WTC11 (cell line): ENCODE results near the gene AKAP8. TPM values are rescaled to one million over a fixed set of nuclear protein-coding genes. Genes with fewer than 3 reads are reported as not detected.

ENCODE experiments used
- ATAC-seq: fragments of 200-7000 bp; cut with Tn5 transposase; 2 replicates; pipeline ENCODE4 v1.10.0; 2021; ENCODE audit warnings: mild to moderate bottlenecking, moderate library complexity
- CTCF ChIA-PET: fragments of 300-600 bp; sonication (Branson Sonifier 250); formaldehyde crosslinking; loops from one replicate; lab custom pipeline; 2021; ENCODE audit warnings: antibody characterized with exemption; lab: Charles Lee
- POLR2A ChIA-PET: fragments of 350-600 bp; sonication (Branson Sonifier 250); formaldehyde crosslinking; loops from one replicate; lab custom pipeline; 2021; ENCODE audit warnings: antibody characterized with exemption; lab: Charles Lee
- DNase-seq: peaks from one replicate; pipeline ENCODE4 v3.0.0; 2021; ENCODE audit warnings: low spot score
- H3K27ac Mint-ChIP-seq: 2 replicates; pipeline ENCODE4 v1.8.0; 2021; ENCODE audit warnings: mixed read lengths
- H3K27me3 Mint-ChIP-seq: 2 replicates; pipeline ENCODE4 v1.8.0; 2021; ENCODE audit warnings: low read depth, mild to moderate bottlenecking, moderate library complexity, mixed read lengths
- H3K36me3 Mint-ChIP-seq: 2 replicates; pipeline ENCODE4 v1.8.0; 2021; ENCODE audit warnings: mixed read lengths
- H3K4me1 Mint-ChIP-seq: 2 replicates; pipeline ENCODE4 v1.8.0; 2022; ENCODE audit warnings: mixed read lengths
- H3K4me3 Mint-ChIP-seq: 2 replicates; pipeline ENCODE4 v1.8.0; 2021; ENCODE audit warnings: mild to moderate bottlenecking, moderate library complexity, mixed read lengths
- H3K9me3 Mint-ChIP-seq: 2 replicates; pipeline ENCODE4 v1.8.0; 2021; ENCODE audit warnings: mixed read lengths
- CREM ChIP-seq: sonication (generic); formaldehyde crosslinking; IDR thresholded peaks from 2 replicates; pipeline ENCODE4 v1.8.1; 2022; ENCODE audit warnings: mild to moderate bottlenecking, missing genetic modification reagents, moderate library complexity
- EMX1 ChIP-seq: fragments of 250-450 bp; sonication (Bioruptor Pico); IDR thresholded peaks from 2 replicates; pipeline ENCODE4 v1.8.0; 2021; ENCODE audit warnings: mild to moderate bottlenecking
- FOXJ3 ChIP-seq: sonication (generic); formaldehyde crosslinking; IDR thresholded peaks from 2 replicates; pipeline ENCODE4 v1.9.0; 2021; ENCODE audit warnings: missing genetic modification reagents, mild to moderate bottlenecking, borderline replicate concordance
- IRF2 ChIP-seq: sonication (generic); formaldehyde crosslinking; IDR thresholded peaks from 2 replicates; pipeline ENCODE4 v1.8.0; 2022; ENCODE audit warnings: low read depth, missing genetic modification reagents, borderline replicate concordance
- JUN ChIP-seq: sonication (generic); formaldehyde crosslinking; IDR thresholded peaks from 2 replicates; pipeline ENCODE4 v1.8.0; 2023; ENCODE audit warnings: mild to moderate bottlenecking, missing genetic modification reagents
- NR2C2 ChIP-seq: sonication (generic); formaldehyde crosslinking; IDR thresholded peaks from 2 replicates; pipeline ENCODE4 v1.8.0; 2022; ENCODE audit warnings: mild to moderate bottlenecking, missing genetic modification reagents
- OVOL2 ChIP-seq: fragments of 250-450 bp; sonication (Bioruptor Pico); IDR thresholded peaks from 2 replicates; pipeline ENCODE4 v1.9.0; 2021; ENCODE audit warnings: mild to moderate bottlenecking, borderline replicate concordance
- ZNF121 ChIP-seq: sonication (generic); formaldehyde crosslinking; IDR thresholded peaks from 2 replicates; pipeline ENCODE4 v1.8.0; 2023; ENCODE audit warnings: missing genetic modification reagents
- ZNF138 ChIP-seq: sonication (generic); formaldehyde crosslinking; conservative IDR thresholded peaks from 2 replicates; pipeline ENCODE4 v1.8.1; 2022; ENCODE audit warnings: mild to moderate bottlenecking, moderate library complexity, missing genetic modification reagents
- ZNF219 ChIP-seq: sonication (generic); formaldehyde crosslinking; IDR thresholded peaks from 2 replicates; pipeline ENCODE4 v1.8.0; 2023; ENCODE audit warnings: missing genetic modification reagents, mild to moderate bottlenecking, borderline replicate concordance
- ZNF232 ChIP-seq: sonication (generic); formaldehyde crosslinking; IDR thresholded peaks from 2 replicates; pipeline ENCODE4 v1.8.0; 2022; ENCODE audit warnings: mild to moderate bottlenecking, missing genetic modification reagents
- ZNF423 ChIP-seq: fragments of 250-450 bp; sonication (Bioruptor Pico); IDR thresholded peaks from 2 replicates; pipeline ENCODE4 v2.1.2; 2022; ENCODE audit warnings: mild to moderate bottlenecking, moderate library complexity
- total RNA-seq: library from RNA; stranded (reverse); gene quantifications from 3 replicates; pipeline ENCODE4 v1.2.3, GENCODE V29; 2021
- TF ChIP-seq, protein P1 (sequence below): sonication (generic); formaldehyde crosslinking; IDR thresholded peaks from 2 replicates; pipeline ENCODE4 v1.8.0; 2022; ENCODE audit warnings: missing genetic modification reagents
- TF ChIP-seq, protein P2 (sequence below): sonication (generic); formaldehyde crosslinking; IDR thresholded peaks from 2 replicates; pipeline ENCODE4 v1.8.1; 2023; ENCODE audit warnings: mild to moderate bottlenecking, moderate library complexity, missing genetic modification reagents
- TF ChIP-seq, protein P3 (sequence below): sonication (generic); formaldehyde crosslinking; IDR thresholded peaks from 2 replicates; pipeline ENCODE4 v1.8.1; 2022; ENCODE audit warnings: mild to moderate bottlenecking, moderate library complexity, missing genetic modification reagents
- TF ChIP-seq, protein P4 (sequence below): sonication (generic); formaldehyde crosslinking; IDR thresholded peaks from 2 replicates; pipeline ENCODE4 v1.8.1; 2023; ENCODE audit warnings: mild to moderate bottlenecking, missing genetic modification reagents, moderate library complexity
- TF ChIP-seq, protein P5 (sequence below): fragments of 250-450 bp; sonication (Bioruptor Pico); IDR thresholded peaks from 2 replicates; pipeline ENCODE4 v1.9.0; 2021; ENCODE audit warnings: mild to moderate bottlenecking, borderline replicate concordance
- TF ChIP-seq, protein P6 (sequence below): sonication (generic); formaldehyde crosslinking; IDR thresholded peaks from 2 replicates; pipeline ENCODE4 v1.8.0; 2023; ENCODE audit warnings: missing genetic modification reagents, mild to moderate bottlenecking, borderline replicate concordance

AKAP8 gene
- total RNA-seq, 1 experiment from 2014 or later: 65.9 TPM

DNA sequence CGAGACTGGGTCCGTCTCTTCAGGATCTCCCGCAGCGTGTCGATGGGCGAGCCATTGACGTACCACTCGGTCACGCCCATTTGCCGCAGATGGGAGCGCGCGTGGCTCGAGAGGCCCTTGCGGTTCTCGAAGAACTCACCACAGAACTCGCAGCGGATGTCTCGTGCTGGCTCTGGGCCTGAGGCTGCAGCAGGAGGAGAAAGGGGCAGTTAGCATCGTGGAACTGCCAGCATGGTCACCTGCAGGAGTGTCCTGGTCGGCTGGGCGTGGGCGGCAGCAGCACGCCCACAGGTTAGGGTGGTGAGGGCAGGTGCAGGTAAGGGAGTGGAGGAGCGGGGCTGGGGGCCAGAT is 47.7 kb upstream of the AKAP8 start:
- POLR2A ChIA-PET: no interaction called here
- H3K9me3 Mint-ChIP-seq: no peaks in the 10 kb centered on the region
- H3K36me3 Mint-ChIP-seq: peaks cover 31% of the 10 kb centered on the region
- no peaks in the 10 kb centered on the region for H3K27me3 Mint-ChIP-seq
- peaks cover 13% of the 10 kb centered on the region for H3K4me1 Mint-ChIP-seq
- no peak overlapping the region; the same call in 1 of the 2 replicates for H3K27ac Mint-ChIP-seq
- ATAC-seq: no peak
- TF ChIP-seq NR2C2 (CRISPR knock-in tag) (no peak), OVOL2 (no peak), EMX1 (CRISPR knock-in tag) (no peak), CREM (no peak), FOXJ3 (no peak), ZNF219 (CRISPR knock-in tag) (no peak)
- TF ChIP-seq, protein P1, sequence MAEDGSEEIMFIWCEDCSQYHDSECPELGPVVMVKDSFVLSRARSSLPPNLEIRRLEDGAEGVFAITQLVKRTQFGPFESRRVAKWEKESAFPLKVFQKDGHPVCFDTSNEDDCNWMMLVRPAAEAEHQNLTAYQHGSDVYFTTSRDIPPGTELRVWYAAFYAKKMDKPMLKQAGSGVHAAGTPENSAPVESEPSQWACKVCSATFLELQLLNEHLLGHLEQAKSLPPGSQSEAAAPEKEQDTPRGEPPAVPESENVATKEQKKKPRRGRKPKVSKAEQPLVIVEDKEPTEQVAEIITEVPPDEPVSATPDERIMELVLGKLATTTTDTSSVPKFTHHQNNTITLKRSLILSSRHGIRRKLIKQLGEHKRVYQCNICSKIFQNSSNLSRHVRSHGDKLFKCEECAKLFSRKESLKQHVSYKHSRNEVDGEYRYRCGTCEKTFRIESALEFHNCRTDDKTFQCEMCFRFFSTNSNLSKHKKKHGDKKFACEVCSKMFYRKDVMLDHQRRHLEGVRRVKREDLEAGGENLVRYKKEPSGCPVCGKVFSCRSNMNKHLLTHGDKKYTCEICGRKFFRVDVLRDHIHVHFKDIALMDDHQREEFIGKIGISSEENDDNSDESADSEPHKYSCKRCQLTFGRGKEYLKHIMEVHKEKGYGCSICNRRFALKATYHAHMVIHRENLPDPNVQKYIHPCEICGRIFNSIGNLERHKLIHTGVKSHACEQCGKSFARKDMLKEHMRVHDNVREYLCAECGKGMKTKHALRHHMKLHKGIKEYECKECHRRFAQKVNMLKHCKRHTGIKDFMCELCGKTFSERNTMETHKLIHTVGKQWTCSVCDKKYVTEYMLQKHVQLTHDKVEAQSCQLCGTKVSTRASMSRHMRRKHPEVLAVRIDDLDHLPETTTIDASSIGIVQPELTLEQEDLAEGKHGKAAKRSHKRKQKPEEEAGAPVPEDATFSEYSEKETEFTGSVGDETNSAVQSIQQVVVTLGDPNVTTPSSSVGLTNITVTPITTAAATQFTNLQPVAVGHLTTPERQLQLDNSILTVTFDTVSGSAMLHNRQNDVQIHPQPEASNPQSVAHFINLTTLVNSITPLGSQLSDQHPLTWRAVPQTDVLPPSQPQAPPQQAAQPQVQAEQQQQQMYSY (CRISPR knock-in tag): no peak
- TF ChIP-seq, protein P2, sequence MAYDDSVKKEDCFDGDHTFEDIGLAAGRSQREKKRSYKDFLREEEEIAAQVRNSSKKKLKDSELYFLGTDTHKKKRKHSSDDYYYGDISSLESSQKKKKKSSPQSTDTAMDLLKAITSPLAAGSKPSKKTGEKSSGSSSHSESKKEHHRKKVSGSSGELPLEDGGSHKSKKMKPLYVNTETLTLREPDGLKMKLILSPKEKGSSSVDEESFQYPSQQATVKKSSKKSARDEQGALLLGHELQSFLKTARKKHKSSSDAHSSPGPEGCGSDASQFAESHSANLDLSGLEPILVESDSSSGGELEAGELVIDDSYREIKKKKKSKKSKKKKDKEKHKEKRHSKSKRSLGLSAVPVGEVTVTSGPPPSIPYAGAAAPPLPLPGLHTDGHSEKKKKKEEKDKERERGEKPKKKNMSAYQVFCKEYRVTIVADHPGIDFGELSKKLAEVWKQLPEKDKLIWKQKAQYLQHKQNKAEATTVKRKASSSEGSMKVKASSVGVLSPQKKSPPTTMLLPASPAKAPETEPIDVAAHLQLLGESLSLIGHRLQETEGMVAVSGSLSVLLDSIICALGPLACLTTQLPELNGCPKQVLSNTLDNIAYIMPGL (CRISPR knock-in tag): no peak
- TF ChIP-seq, protein P3, sequence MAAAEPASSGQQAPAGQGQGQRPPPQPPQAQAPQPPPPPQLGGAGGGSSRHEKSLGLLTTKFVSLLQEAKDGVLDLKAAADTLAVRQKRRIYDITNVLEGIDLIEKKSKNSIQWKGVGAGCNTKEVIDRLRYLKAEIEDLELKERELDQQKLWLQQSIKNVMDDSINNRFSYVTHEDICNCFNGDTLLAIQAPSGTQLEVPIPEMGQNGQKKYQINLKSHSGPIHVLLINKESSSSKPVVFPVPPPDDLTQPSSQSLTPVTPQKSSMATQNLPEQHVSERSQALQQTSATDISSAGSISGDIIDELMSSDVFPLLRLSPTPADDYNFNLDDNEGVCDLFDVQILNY (CRISPR knock-in tag): no peak
- TF ChIP-seq, all 79 proteins: peak for 0
- CTCF ChIA-PET: no interaction called here
- DNase-seq: no peak
- no peak overlapping the region for H3K4me3 Mint-ChIP-seq

DNA sequence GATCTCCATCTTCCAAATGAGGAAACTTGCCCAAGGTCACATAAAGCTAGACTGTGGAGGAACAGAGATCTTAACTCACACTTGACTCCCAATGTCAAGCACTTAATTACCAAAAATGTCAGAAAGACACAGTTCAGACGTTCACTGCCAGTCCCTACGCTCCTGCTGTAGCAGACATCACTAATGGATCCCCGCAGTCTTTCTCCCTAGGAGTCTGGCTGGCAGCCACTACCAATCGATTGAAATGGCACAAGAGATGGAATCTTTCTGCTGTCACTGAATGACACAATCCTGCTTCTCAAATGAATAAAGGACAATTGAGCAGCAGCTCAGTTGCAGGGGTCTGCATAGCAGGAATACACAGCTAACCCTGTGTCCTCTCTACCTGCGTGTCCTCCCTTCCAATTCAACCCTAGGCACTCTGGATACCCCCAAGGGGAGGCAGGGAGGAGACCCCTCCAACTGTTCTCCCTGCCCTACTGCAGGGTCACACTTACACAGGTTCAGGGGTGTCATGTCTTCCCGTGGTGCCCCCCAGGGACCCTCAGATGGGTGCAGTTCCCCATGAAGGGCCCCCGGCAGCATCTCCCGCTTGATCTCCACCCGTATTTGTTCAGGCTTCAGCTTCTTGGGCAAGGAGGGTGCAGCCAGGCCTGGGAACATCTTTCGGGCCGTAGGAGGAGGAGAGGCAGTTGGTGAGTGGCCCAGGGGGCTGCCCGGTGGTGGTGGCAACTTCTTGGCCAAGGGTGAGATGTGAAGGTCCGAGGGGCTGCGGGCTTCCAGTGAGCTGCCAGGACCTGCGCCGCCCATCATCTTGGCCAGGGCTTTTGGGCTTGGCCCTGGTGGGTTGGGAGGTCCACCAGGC is 47.1 kb upstream of the AKAP8 start:
- H3K4me3 Mint-ChIP-seq: no peak overlapping the region
- ChIA-PET CTCF (no interaction called here), POLR2A (no interaction called here)
- H3K4me1 Mint-ChIP-seq: peaks cover 11% of the 10 kb centered on the region
- DNase-seq (no peak), ATAC-seq (no peak)
- no peak overlapping the region for H3K27ac Mint-ChIP-seq
- no peaks in the 10 kb centered on the region for H3K9me3 Mint-ChIP-seq
- H3K36me3 Mint-ChIP-seq: peaks cover 35% of the 10 kb centered on the region
- H3K27me3 Mint-ChIP-seq: no peaks in the 10 kb centered on the region
- TF ChIP-seq ZNF121 (no peak), ZNF219 (CRISPR knock-in tag) (no peak), IRF2 (no peak), FOXJ3 (no peak), CREM (no peak), ZNF138 (no peak), ZNF423 (CRISPR knock-in tag) (no peak), ZNF232 (CRISPR knock-in tag) (no peak), JUN (CRISPR knock-in tag) (no peak)
- TF ChIP-seq, protein P4, sequence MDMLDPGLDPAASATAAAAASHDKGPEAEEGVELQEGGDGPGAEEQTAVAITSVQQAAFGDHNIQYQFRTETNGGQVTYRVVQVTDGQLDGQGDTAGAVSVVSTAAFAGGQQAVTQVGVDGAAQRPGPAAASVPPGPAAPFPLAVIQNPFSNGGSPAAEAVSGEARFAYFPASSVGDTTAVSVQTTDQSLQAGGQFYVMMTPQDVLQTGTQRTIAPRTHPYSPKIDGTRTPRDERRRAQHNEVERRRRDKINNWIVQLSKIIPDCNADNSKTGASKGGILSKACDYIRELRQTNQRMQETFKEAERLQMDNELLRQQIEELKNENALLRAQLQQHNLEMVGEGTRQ (CRISPR knock-in tag): no peak
- TF ChIP-seq, protein P5, sequence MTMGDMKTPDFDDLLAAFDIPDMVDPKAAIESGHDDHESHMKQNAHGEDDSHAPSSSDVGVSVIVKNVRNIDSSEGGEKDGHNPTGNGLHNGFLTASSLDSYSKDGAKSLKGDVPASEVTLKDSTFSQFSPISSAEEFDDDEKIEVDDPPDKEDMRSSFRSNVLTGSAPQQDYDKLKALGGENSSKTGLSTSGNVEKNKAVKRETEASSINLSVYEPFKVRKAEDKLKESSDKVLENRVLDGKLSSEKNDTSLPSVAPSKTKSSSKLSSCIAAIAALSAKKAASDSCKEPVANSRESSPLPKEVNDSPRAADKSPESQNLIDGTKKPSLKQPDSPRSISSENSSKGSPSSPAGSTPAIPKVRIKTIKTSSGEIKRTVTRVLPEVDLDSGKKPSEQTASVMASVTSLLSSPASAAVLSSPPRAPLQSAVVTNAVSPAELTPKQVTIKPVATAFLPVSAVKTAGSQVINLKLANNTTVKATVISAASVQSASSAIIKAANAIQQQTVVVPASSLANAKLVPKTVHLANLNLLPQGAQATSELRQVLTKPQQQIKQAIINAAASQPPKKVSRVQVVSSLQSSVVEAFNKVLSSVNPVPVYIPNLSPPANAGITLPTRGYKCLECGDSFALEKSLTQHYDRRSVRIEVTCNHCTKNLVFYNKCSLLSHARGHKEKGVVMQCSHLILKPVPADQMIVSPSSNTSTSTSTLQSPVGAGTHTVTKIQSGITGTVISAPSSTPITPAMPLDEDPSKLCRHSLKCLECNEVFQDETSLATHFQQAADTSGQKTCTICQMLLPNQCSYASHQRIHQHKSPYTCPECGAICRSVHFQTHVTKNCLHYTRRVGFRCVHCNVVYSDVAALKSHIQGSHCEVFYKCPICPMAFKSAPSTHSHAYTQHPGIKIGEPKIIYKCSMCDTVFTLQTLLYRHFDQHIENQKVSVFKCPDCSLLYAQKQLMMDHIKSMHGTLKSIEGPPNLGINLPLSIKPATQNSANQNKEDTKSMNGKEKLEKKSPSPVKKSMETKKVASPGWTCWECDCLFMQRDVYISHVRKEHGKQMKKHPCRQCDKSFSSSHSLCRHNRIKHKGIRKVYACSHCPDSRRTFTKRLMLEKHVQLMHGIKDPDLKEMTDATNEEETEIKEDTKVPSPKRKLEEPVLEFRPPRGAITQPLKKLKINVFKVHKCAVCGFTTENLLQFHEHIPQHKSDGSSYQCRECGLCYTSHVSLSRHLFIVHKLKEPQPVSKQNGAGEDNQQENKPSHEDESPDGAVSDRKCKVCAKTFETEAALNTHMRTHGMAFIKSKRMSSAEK: no peak
- TF ChIP-seq, protein P6, sequence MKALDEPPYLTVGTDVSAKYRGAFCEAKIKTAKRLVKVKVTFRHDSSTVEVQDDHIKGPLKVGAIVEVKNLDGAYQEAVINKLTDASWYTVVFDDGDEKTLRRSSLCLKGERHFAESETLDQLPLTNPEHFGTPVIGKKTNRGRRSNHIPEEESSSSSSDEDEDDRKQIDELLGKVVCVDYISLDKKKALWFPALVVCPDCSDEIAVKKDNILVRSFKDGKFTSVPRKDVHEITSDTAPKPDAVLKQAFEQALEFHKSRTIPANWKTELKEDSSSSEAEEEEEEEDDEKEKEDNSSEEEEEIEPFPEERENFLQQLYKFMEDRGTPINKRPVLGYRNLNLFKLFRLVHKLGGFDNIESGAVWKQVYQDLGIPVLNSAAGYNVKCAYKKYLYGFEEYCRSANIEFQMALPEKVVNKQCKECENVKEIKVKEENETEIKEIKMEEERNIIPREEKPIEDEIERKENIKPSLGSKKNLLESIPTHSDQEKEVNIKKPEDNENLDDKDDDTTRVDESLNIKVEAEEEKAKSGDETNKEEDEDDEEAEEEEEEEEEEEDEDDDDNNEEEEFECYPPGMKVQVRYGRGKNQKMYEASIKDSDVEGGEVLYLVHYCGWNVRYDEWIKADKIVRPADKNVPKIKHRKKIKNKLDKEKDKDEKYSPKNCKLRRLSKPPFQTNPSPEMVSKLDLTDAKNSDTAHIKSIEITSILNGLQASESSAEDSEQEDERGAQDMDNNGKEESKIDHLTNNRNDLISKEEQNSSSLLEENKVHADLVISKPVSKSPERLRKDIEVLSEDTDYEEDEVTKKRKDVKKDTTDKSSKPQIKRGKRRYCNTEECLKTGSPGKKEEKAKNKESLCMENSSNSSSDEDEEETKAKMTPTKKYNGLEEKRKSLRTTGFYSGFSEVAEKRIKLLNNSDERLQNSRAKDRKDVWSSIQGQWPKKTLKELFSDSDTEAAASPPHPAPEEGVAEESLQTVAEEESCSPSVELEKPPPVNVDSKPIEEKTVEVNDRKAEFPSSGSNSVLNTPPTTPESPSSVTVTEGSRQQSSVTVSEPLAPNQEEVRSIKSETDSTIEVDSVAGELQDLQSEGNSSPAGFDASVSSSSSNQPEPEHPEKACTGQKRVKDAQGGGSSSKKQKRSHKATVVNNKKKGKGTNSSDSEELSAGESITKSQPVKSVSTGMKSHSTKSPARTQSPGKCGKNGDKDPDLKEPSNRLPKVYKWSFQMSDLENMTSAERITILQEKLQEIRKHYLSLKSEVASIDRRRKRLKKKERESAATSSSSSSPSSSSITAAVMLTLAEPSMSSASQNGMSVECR (CRISPR knock-in tag): no peak
